ENCODE data around the gene NLRC5.

DNA sequence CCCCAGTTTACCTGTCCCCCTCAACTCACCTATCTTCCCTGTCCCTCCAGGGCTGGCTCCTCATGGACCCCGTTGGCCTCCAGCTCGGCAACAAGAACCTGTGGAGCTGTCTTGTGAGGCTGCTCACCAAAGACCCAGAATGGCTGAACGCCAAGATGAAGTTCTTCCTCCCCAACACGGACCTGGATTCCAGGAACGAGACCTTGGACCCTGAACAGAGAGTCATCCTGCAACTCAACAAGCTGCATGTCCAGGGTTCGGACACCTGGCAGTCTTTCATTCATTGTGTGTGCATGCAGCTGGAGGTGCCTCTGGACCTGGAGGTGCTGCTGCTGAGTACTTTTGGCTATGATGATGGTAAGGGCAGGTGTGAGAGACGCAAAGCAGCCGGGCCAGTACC is 31.3 kb downstream of the NLRC5 start:
- TF ChIP-seq CTCF (IDR thresholded peaks at IDR 0.05 in 8 of 11, conservative IDR thresholded peaks at IDR 0.05 in 3 of 11) (no peak), POLR2A (IDR thresholded peaks at IDR 0.05) (no peak)

Data from spleen (tissue), 7 donors.